ENCODE results near the gene CTNNA3.

The CTNNA3 gene

DNA sequence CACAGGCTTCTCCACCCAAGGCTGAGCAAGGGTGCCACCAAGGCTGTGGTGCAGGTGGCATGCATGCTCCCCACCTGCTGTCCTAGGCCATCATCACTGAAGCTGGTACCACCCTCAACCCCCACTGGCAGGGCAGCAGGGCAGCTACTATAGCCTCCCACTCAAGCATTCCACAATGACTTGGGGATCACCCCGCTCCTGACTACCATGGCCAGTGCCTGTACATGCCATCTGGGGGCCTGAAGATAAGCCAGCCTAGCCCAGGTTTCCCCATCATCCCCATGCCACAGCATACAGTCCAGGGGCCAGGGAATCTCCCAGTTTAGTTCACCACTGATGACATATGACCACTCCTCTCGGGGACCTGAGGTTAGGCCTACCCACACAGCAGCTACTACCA, 1281.1 kb downstream of the CTNNA3 start:
- DNase-seq (ENCODE audit: low read depth) = no peak
- TF ChIP-seq, protein P1, sequence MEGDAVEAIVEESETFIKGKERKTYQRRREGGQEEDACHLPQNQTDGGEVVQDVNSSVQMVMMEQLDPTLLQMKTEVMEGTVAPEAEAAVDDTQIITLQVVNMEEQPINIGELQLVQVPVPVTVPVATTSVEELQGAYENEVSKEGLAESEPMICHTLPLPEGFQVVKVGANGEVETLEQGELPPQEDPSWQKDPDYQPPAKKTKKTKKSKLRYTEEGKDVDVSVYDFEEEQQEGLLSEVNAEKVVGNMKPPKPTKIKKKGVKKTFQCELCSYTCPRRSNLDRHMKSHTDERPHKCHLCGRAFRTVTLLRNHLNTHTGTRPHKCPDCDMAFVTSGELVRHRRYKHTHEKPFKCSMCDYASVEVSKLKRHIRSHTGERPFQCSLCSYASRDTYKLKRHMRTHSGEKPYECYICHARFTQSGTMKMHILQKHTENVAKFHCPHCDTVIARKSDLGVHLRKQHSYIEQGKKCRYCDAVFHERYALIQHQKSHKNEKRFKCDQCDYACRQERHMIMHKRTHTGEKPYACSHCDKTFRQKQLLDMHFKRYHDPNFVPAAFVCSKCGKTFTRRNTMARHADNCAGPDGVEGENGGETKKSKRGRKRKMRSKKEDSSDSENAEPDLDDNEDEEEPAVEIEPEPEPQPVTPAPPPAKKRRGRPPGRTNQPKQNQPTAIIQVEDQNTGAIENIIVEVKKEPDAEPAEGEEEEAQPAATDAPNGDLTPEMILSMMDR (conservative IDR thresholded peaks at IDR 0.05; ENCODE audit: low read length) = no peak
- no peak overlapping the region for H3K4me3 ChIP-seq (ENCODE audit: low read length)

DNA sequence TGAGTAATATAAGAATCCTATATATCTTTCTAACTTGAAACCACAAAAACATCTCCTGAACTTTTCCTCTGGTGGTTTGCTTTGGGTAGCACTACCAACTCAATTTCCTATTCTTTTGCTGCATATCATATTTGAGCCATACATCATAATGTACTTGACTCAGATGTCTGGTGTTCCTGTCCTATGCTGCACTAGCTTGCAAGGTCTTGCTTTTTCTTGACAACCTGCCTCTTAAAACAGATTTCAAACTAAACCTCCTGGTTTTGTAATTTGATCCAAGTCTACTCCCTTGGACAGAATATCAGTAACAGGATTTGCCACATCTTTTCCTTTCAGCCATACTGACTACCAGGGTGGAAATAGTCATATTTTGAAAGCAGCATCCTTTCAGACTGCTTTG, 1290.4 kb downstream of the CTNNA3 start:
- DNase-seq (ENCODE audit: low read depth) = no peak
- no peak overlapping the region for H3K4me3 ChIP-seq (ENCODE audit: low read length)
- TF ChIP-seq, protein P1 (conservative IDR thresholded peaks at IDR 0.05; ENCODE audit: low read length) = no peak

DNA sequence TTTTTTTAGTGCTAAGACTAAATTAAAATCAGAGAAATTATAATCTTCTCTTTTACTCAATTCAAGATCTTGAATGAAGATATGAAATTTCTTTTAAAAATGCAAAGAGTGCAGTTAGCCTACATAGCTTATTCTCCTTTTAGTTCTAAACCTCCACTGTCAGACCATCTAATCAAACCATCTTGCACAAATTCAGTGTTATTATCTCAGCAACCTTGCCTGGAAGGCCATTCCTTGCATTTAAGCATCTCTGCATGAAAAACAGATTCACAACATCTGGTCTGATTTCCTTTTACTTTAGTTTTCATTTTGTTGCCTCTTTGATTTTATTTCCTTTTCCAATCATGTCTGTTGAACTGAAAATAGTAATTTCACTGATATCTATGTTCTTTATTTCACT, 1297.3 kb downstream of the CTNNA3 start:
- no peak overlapping the region for H3K4me3 ChIP-seq (ENCODE audit: low read length)
- TF ChIP-seq, protein P1 (conservative IDR thresholded peaks at IDR 0.05; ENCODE audit: low read length) = no peak
- DNase-seq (ENCODE audit: low read depth) = no peak

DNA sequence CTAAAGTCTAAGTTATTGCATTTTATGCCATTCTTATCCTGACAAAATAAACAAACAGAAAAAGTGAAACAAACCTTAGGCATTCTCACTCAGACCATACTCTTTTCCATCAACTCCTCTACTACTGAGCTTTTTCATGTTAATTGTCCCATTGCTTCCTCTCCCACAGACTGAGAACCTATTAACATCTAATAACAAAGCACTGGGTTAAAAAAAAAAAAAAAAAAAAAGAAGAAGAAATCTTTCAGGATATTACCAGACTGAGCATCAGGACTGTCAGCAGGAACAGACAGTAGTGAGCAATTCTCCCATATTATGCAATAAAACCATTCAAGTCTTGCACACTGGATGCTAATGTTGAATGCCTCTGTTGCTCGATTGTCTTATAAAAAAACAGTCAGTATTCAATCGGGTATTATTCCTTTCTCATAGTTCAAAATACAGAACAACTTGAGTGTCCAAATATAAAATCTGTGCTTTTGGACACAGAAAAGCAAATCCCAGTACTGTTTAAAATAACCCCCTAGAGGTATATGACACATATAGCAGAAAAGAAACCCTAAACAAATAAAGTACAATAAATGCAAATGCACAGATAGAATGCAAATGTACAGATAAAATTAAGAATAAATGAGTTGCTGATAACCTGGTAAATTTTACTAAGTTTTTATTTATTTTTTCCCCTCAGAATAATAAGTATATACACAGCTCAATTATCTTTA, 1301.5 kb downstream of the CTNNA3 start:
- DNase-seq (ENCODE audit: low read depth) = no peak
- TF ChIP-seq, protein P1 (conservative IDR thresholded peaks at IDR 0.05; ENCODE audit: low read length) = no peak
- H3K4me3 ChIP-seq (ENCODE audit: low read length) = no peak overlapping the region

DNA sequence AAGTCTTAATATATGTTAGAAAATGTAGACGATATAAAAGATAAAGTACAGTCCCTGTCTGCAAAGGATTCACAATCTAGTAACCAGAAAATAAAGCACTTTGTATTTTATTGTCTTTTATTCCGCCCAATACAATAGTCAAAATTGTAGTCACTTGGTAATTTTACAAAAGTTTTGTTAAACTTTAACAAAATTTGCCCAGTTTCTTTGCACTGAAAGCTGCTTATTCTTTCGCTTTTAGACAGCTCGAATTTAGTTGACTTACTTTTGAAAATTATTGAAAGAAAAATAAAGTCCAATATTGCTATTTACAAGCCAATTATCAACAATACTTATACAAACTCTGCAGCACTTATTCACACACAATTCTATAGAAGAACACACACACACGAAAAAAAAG, 1305.1 kb downstream of the CTNNA3 start:
- DNase-seq (ENCODE audit: low read depth) = no peak
- no peak overlapping the region for H3K4me3 ChIP-seq (ENCODE audit: low read length)
- TF ChIP-seq, protein P1 (conservative IDR thresholded peaks at IDR 0.05; ENCODE audit: low read length) = no peak

DNA sequence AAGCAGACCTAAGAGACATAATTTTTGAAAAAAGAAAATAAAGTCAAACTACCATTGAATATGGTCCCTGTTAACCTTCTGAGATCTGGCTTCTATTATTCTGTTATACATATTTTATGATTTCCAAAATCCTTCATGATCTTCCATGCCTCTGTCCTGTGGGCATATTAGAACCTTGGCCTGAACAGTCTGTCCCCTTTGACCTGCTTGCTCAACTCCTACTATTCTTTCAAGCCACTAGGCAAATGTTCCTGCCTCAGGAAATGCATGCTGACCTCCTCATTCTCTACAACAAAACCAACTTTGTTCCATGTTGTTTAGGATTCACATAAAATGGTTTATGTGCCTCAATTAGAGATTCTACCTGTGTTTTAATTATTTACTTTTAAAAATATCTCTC, 1315.0 kb downstream of the CTNNA3 start:
- TF ChIP-seq, protein P1 (conservative IDR thresholded peaks at IDR 0.05; ENCODE audit: low read length) = no peak
- no peak for DNase-seq (ENCODE audit: low read depth)
- no peak overlapping the region for H3K4me3 ChIP-seq (ENCODE audit: low read length)

DNA sequence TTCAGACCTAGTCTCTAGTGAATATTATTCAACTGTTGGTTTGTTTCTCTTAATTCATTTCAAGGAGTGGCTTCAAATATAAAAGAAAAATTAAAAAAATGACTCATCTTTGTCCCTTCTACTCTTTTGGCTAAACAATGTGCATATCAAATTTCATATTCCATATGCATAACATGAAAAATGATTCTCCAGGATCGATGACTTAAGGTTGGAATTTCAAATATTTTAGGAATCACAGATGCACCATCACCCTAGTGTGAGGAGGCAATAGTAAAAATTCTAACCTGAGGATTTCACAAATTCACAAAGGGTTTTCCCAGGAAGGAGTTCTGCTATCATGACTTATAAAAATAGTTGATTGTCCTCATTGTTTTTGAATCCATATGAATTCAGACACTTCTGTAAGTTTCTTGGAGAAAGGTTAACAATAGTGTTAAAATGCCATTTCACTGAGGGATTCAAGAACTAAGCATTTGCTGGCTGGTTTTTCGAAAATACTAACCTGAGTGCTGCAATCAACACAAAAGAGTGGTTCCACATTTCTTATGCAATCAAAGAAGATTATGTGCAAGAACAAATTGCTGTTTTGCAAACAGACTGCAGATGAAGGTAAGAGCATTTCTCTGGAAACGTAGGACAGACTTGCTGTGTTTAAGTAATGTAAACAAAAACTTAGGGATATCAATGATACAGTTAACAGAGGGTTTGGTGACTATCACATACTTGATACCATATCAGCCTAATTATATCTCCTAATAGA, 1317.7 kb downstream of the CTNNA3 start:
- H3K4me3 ChIP-seq (ENCODE audit: low read length) = no peak overlapping the region
- TF ChIP-seq, protein P1 (conservative IDR thresholded peaks at IDR 0.05; ENCODE audit: low read length) = no peak
- DNase-seq (ENCODE audit: low read depth) = no peak
